Coronary artery (tissue), 2 donors: ENCODE measurements around the gene CEMIP.

Source experiments
- DNase-seq: peaks from one replicate; pipeline ENCODE4 v3.0.0-alpha.2; 2017; ENCODE audit warnings: low spot score
- H3K27ac ChIP-seq, 2 donors: fragments of 200-600 bp; sonication (generic); one replicate each; pipeline ENCODE4 v1.5.1; 2016 to 2019
- H3K4me3 ChIP-seq: fragments of 200-600 bp; sonication (generic); 2 replicates; pipeline ENCODE4 v1.5.1; 2016; ENCODE audit warnings: mild to moderate bottlenecking, moderate library complexity
- CTCF ChIP-seq: fragments of 200-600 bp; sonication (generic); IDR thresholded peaks from one replicate; pipeline ENCODE4 v1.5.1; 2019; ENCODE audit warnings: antibody characterized with exemption

CEMIP gene

DNA sequence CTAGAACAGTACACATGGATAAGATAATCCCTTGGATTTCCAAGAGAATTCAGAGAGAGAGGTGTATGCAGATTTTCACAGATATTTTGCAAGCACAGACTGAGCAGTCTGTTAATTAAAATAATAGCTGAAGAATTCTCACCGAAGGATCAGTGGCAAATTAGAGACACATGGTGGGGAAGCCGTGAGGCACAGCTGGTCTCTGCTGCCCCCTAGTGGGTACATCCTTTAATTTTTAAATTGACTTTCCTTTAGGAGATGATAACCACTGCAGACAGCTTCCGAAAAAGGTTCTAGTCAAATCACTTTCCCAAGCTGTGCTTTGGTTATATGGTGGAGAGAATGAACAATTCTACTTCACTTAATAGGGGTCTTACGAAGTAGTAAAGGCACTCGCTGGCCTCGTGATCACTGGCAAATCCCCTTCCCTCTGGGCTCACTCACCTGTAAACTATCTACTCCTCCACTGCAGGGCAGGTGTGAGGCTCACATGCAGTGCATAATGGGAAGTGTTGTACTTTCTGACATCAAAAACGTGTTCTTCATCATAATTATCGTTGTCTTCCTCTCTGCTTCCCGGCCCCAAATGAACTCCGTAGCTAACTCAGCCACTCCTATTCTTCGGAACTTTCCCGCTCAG is 191.0 kb downstream of the CEMIP start:
- no peak overlapping the region for H3K27ac ChIP-seq
- no peak overlapping the region for H3K4me3 ChIP-seq
- peak; percentile 45 for DNase-seq
- peak; percentile 74 for TF ChIP-seq CTCF

DNA sequence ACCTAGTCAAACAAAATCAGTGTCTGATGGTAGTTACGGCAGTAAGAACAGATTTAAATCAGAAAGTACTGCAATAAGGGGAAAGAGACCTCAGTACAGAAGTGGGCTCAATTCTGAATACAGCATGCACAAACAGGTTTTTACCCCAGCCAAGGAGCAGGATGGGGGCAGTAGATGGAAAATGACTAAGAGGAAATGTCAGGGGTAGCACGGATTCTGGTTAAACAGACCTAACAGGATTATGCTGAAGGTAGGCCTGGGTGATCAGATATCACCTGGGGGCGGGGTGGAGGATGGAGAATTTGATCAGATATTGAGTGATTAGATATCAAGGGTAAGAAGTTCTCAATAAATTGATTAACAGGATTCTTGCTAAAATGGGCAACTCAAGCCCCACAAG is 191.5 kb downstream of the CEMIP start:
- Histone ChIP-seq H3K4me3 (no peak overlapping the region), H3K27ac (no peak overlapping the region)
- no peak for TF ChIP-seq CTCF
- no peak for DNase-seq

GRCh38 chr15:80971143-80971542 is 192.0 kb downstream of the CEMIP start:
- TF ChIP-seq CTCF = no peak
- Histone ChIP-seq H3K4me3 (no peak overlapping the region), H3K27ac (no peak overlapping the region)
- DNase-seq = no peak

GRCh38 chr15:80972276-80972675 is 193.1 kb downstream of the CEMIP start:
- DNase-seq = no peak
- no peak overlapping the region for H3K27ac ChIP-seq
- no peak for TF ChIP-seq CTCF
- H3K4me3 ChIP-seq = no peak overlapping the region

DNA sequence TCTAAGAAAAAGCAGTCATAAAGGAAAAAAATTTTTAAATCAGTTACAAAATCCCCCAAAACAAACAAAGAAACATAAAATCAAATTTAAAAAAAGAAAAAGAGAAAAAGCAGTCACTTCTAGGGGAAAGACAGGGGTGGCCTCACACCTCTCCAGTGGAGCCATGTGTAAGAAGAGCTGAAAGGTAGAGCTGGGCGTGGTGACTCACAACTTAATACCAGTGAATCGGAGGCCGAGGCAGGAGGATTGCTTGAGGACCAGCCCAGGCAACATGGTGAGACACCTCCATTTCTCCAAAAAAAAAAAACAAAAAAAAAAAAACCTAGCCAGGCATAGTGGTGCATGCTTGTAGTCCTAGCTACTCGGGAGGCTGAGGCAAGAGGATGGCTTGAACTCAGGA is 195.7 kb downstream of the CEMIP start:
- Histone ChIP-seq H3K4me3 (no peak overlapping the region), H3K27ac (no peak overlapping the region)
- no peak for DNase-seq
- no peak for TF ChIP-seq CTCF

DNA sequence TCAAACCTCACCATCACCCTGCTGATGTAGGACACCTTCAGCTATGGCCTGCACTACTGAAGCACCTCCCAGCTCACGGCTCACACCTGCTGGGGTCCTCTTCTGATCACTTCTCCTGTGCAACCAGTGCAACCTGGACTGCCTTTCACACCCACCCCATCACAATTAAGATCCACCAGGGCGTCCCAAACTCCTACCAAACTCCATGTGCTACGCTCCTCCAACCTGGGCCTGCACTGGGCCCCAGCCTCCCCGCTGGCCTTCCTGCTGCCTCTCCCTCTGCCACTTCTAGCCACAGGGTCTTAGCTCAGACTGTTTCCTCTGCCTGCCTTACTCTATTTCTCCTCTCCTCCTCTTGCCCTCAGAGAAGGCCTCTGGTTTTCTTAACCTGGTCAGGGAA is 197.7 kb downstream of the CEMIP start:
- DNase-seq = no peak
- Histone ChIP-seq H3K27ac (no peak overlapping the region), H3K4me3 (no peak overlapping the region)
- no peak for TF ChIP-seq CTCF

DNA sequence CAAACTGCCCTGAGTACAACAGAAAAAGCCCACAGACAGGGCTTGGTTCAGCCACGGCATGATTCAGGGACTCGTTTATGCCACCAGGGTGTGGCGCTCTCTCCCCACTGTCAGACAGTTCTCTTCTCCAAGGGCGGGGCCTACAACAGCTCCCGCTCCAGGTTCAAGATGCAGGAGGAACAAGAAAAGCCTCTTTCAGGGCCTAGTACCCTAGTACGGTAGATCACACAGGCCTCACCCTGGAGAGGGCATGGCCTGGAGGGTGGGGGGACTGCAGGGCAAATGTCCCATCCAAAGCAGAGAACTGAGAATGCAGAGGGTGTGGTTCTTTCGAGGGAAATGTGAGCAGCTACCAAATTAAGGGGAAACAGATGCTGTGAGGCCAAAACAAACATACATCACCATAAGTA is 198.5 kb downstream of the CEMIP start:
- no peak for TF ChIP-seq CTCF
- H3K27ac ChIP-seq = no peak overlapping the region
- DNase-seq = no peak
- H3K4me3 ChIP-seq = no peak overlapping the region
